Astrocyte of the cerebellum (primary cell): ENCODE data around the gene ZNF581.

Source experiments
- DNase-seq: peaks from one replicate; pipeline ENCODE4 v3.0.0-alpha.2; 2011; ENCODE audit warnings: low read depth
- H3K4me3 ChIP-seq: 2 replicates; pipeline ENCODE4 v1.5.1; 2011; ENCODE audit warnings: mild to moderate bottlenecking, low read depth, low read length, moderate library complexity
- CTCF ChIP-seq: IDR thresholded peaks from 2 replicates; pipeline ENCODE4 v1.5.1; 2012; ENCODE audit warnings: low read length, low read depth, moderate library complexity, mild to moderate bottlenecking; ENCODE audit errors: missing control alignments
- in situ Hi-C: cut with HindIII; loops from 2 replicates; pipeline ENCODE4 v1.10.0; 2017; ENCODE audit warnings: low sequenced_read_pairs

Gene ZNF581

GRCh38 chr19:55661826-55662225, 18.4 kb downstream of the ZNF581 start:
- in situ Hi-C loops, result no loop called here
- TF ChIP-seq CTCF, result no peak
- no peak for DNase-seq
- no peak overlapping the region for H3K4me3 ChIP-seq

GRCh38 chr19:55663846-55664536, 20.5 kb downstream of the ZNF581 start:
- no peak for DNase-seq
- TF ChIP-seq CTCF, result no peak
- H3K4me3 ChIP-seq, result no peak overlapping the region
- in situ Hi-C loops, result no loop called here

- in situ Hi-C loops, result no loop called here
- H3K4me3 ChIP-seq, result no peak overlapping the region
- DNase-seq, result no peak
- no peak for TF ChIP-seq CTCF
Measured at GRCh38 chr19:55666343-55667005, 23.0 kb downstream of the ZNF581 start.

- no peak for DNase-seq
- in situ Hi-C loops, result no loop called here
- no peak for TF ChIP-seq CTCF
- H3K4me3 ChIP-seq, result no peak overlapping the region
Measured at GRCh38 chr19:55667006-55667381, 23.5 kb downstream of the ZNF581 start.

GRCh38 chr19:55667511-55667910, 24.1 kb downstream of the ZNF581 start:
- no peak overlapping the region for H3K4me3 ChIP-seq
- in situ Hi-C loops, result no loop called here
- no peak for DNase-seq
- no peak for TF ChIP-seq CTCF

- in situ Hi-C loops, result no loop called here
- no peak for TF ChIP-seq CTCF
- H3K4me3 ChIP-seq, result no peak overlapping the region
- DNase-seq, result no peak
Measured at GRCh38 chr19:55667958-55668357, 24.5 kb downstream of the ZNF581 start.
